HUES6 (cell line): ENCODE measurements around the gene RPL13.

Experiments
- H3K27ac ChIP-seq: 2 replicates; pipeline ENCODE4 v1.7.0; 2013; ENCODE audit warnings: low read depth, mild to moderate bottlenecking, low read length, inconsistent platforms
- H3K27me3 ChIP-seq: 2 replicates; pipeline ENCODE4 v1.6.1; 2013; ENCODE audit warnings: low read length; ENCODE audit not compliant: control insufficient read depth, insufficient read depth
- H3K36me3 ChIP-seq: 2 replicates; pipeline ENCODE4 v1.6.1; 2013; ENCODE audit warnings: low read length; ENCODE audit not compliant: control insufficient read depth, insufficient read depth
- H3K4me1 ChIP-seq: 2 replicates; pipeline ENCODE4 v1.6.1; 2013; ENCODE audit warnings: low read length; ENCODE audit not compliant: control insufficient read depth, insufficient read depth
- H3K4me3 ChIP-seq: 2 replicates; pipeline ENCODE4 v1.5.1; 2013; ENCODE audit warnings: low read depth, low read length
- H3K9ac ChIP-seq: one replicate; pipeline ENCODE4 v1.6.1; 2013; ENCODE audit warnings: mild to moderate bottlenecking, low read length
- H3K9me3 ChIP-seq: 2 replicates; pipeline ENCODE4 v1.6.1; 2013; ENCODE audit warnings: low read depth, low read length; ENCODE audit not compliant: control insufficient read depth, insufficient read depth

The RPL13 gene

GRCh38 chr16:89555265-89555664 is 5.2 kb upstream of the RPL13 start:
- no peak overlapping the region for H3K4me3 ChIP-seq
- no peak overlapping the region for H3K9ac ChIP-seq
- no peaks in the 10 kb centered on the region for H3K27me3 ChIP-seq
- H3K27ac ChIP-seq: no peak overlapping the region
- H3K4me1 ChIP-seq: no peaks in the 10 kb centered on the region
- H3K36me3 ChIP-seq: peaks cover 73% of the 10 kb centered on the region
- no peaks in the 10 kb centered on the region for H3K9me3 ChIP-seq

GRCh38 chr16:89555780-89556179 is 4.7 kb upstream of the RPL13 start:
- H3K9ac ChIP-seq: no peak overlapping the region
- no peaks in the 10 kb centered on the region for H3K27me3 ChIP-seq
- H3K9me3 ChIP-seq: no peaks in the 10 kb centered on the region
- no peaks in the 10 kb centered on the region for H3K4me1 ChIP-seq
- no peak overlapping the region for H3K27ac ChIP-seq
- H3K36me3 ChIP-seq: peaks cover 68% of the 10 kb centered on the region
- no peak overlapping the region for H3K4me3 ChIP-seq

- Histone ChIP-seq H3K27me3 (no peaks in the 10 kb centered on the region), H3K36me3 (peaks cover 68% of the 10 kb centered on the region), H3K4me1 (peaks cover 4% of the 10 kb centered on the region), H3K4me3 (no peak overlapping the region), H3K27ac (0 out of 2 replicates have a peak overlapping the region, but pooled peaks have one; percentile 2), H3K9me3 (no peaks in the 10 kb centered on the region), H3K9ac (no peak overlapping the region)
Observed at GRCh38 chr16:89556750-89557689, 3.5 kb upstream of the RPL13 start.

- Histone ChIP-seq H3K36me3 (peaks cover 68% of the 10 kb centered on the region), H3K27ac (no peak overlapping the region)
Observed at GRCh38 chr16:89557690-89558490, 2.6 kb upstream of the RPL13 start.

GRCh38 chr16:89561142-89561883 is 831 bp downstream of the RPL13 start:
- H3K9ac ChIP-seq: peak overlapping the region; percentile 96
- H3K27me3 ChIP-seq: no peaks in the 10 kb centered on the region
- peaks cover 39% of the 10 kb centered on the region for H3K4me1 ChIP-seq
- peak overlapping the region; percentile 88 for H3K4me3 ChIP-seq
- peaks cover 55% of the 10 kb centered on the region for H3K36me3 ChIP-seq
- peak overlapping the region; percentile 95 for H3K27ac ChIP-seq
- no peaks in the 10 kb centered on the region for H3K9me3 ChIP-seq

More at GRCh38 chr16:89557690-89558490, 2.6 kb upstream of the RPL13 start:
- no peaks in the 10 kb centered on the region for H3K9me3 ChIP-seq
- no peak overlapping the region for H3K4me3 ChIP-seq
- no peaks in the 10 kb centered on the region for H3K27me3 ChIP-seq
- H3K9ac ChIP-seq: no peak overlapping the region
- peaks cover 10% of the 10 kb centered on the region for H3K4me1 ChIP-seq

- Histone ChIP-seq H3K36me3 (peaks cover 47% of the 10 kb centered on the region), H3K4me1 (peaks cover 39% of the 10 kb centered on the region)
Observed at GRCh38 chr16:89561884-89562599, 1.6 kb downstream of the RPL13 start.

GRCh38 chr16:89562939-89563338 is 2.5 kb downstream of the RPL13 start:
- Histone ChIP-seq H3K27ac (no peak overlapping the region), H3K9me3 (no peaks in the 10 kb centered on the region), H3K27me3 (no peaks in the 10 kb centered on the region), H3K4me1 (peaks cover 39% of the 10 kb centered on the region), H3K4me3 (peak overlapping the region; percentile 88; the same call in 1 of the 2 replicates), H3K36me3 (peaks cover 44% of the 10 kb centered on the region), H3K9ac (no peak overlapping the region)

More at GRCh38 chr16:89561884-89562599, 1.6 kb downstream of the RPL13 start:
- Histone ChIP-seq H3K27me3 (no peaks in the 10 kb centered on the region), H3K9me3 (no peaks in the 10 kb centered on the region), H3K4me3 (peak overlapping the region; percentile 88), H3K9ac (peak overlapping the region; percentile 96), H3K27ac (peak overlapping the region; percentile 95; the same call in 1 of the 2 replicates)

- no peak overlapping the region for H3K27ac ChIP-seq
- no peaks in the 10 kb centered on the region for H3K27me3 ChIP-seq
- peaks cover 43% of the 10 kb centered on the region for H3K36me3 ChIP-seq
Observed at GRCh38 chr16:89563639-89564392, 3.3 kb downstream of the RPL13 start.

GRCh38 chr16:89564476-89565255 is 4.2 kb downstream of the RPL13 start:
- no peaks in the 10 kb centered on the region for H3K9me3 ChIP-seq
- peak overlapping the region; percentile 24 for H3K9ac ChIP-seq
- peaks cover 43% of the 10 kb centered on the region for H3K36me3 ChIP-seq
- no peaks in the 10 kb centered on the region; the same call in 1 of the 2 replicates for H3K27me3 ChIP-seq
- H3K27ac ChIP-seq: no peak overlapping the region; the same call in 1 of the 2 replicates
- peaks cover 39% of the 10 kb centered on the region for H3K4me1 ChIP-seq
- H3K4me3 ChIP-seq: peak overlapping the region; percentile 51

More at GRCh38 chr16:89563639-89564392, 3.3 kb downstream of the RPL13 start:
- Histone ChIP-seq H3K9ac (peak overlapping the region; percentile 6), H3K4me3 (peak overlapping the region; percentile 3), H3K9me3 (no peaks in the 10 kb centered on the region), H3K4me1 (peaks cover 39% of the 10 kb centered on the region)
